Hematopoietic multipotent progenitor cell treated with erythropoietin and hydrocortisone succinate and interleukin-3 and kit ligand, for 17 days (in vitro differentiated cells): ENCODE results near the gene BBS9.
"Not testable (repeated sequence)": the region's sequence is repeated elsewhere in the genome, so short reads cannot be mapped to it uniquely, and the experiment has no call there.

Experiments used
- DNase-seq: peaks from one replicate; pipeline ENCODE4 v3.0.0-alpha.2; 2015; ENCODE audit warnings: low spot score

Gene BBS9

DNA sequence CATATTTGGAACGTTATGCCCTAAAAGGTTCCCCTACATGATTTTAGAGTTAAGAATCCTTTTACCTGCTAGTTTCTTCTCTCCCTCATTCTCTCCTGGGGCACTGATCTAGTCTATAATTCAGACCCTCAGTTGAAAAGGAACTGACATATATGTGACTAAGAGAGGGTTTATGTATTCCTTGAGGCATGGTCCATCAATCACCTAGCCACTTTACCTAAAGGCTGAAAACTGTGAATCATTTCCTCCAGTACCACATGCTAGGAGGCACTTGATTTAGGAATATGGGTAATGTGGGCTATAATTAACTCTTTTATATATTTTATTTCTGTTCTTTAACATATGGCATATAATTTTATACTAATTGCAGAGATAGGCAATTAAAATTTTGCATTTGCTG lies 303.5 kb downstream of the BBS9 start:
- DNase-seq, result no peak

DNA sequence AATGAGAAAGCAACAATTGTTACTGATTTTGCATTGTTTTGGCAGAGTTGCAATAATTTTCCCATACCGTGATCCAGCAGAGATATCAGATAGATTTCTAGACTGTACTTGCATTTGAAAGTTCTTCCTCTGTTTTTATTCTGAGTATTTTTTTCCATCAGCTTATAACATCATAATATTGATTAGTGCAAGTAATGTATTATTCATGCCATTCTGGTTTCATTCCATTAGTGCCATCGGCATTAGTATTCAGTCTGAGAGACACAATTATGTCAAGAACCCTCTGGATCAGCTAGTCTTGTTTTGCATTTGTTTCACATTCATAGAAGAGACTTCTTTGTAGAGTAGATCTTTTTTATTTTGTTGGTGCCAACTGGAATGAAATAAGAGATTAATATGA lies 304.0 kb downstream of the BBS9 start:
- no peak for DNase-seq

DNA sequence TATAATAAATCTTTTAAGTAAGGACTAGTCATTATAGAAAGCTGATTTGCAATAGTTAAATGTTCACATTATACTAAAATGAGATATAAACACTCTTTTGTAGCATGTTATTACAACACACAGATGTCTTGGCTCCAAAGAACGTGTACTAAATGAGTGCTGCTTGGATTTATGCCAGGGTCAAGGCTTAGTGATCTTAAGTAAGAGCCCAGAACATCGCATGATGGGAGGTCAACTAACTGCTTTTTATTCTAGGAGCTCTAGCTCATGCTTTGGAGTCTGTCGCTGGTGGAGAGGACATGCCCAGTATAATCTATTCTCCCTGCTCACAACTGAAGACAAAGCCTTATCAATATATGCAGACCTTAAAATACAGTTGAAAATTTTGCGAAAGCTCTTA lies 315.1 kb downstream of the BBS9 start:
- DNase-seq, result no peak

DNA sequence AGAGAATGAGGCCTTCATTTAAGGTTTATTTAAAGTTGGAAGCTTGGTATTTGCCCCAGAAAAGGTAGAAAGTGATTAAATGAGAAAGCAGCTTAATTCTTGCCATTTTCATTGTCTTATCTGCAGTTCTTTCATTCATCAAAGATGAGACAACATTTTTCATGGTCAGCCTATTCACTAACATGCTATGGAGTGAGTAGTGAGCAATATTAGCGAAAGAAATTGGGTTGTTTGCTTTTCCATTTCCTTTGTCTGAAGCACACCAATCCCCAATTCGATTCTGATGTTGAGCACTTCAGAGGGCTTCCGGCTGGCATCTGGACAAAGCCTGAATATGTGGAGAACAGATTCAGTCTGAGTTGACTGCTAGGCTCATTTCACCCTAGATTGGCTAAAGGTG lies 317.2 kb downstream of the BBS9 start:
- DNase-seq, result no peak

DNA sequence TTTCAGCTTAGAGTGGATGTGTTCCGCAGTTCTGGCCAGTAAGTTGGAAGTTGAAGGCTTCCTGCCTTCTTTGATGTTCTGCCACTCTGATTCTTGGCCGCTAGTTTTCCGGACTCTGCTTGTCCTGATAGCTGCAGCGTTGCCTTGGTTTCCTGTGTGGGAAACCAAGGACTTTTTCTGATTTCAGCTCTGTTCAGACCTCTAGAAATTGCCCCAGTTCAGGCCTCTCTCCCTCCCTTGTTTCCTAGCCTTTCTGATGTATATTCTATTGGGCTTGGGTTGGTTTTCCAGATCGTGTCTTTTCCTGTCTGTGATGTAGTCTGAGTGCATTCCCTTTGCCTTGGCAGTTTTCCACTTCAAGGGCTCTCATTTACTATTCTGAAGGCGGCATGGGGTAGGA lies 318.7 kb downstream of the BBS9 start:
- DNase-seq, result no peak

DNA sequence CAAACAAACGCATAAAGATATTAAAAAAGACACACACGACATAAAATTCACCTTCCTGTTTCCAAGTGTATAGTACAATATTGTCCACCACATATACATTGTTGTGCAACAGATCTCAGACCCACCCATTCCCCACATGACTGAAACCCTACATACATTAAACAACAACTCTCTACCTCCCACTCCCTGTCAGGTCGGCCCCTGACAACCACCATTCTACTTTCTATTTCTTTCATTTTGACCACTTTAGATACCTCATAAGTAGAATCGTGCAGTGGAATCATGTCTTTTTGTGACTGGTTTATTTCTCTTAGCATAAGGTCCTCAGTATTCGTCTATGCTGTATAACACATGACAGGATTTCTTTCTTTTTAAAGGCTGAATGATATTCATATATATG lies 320.5 kb downstream of the BBS9 start:
- DNase-seq, result no peak

DNA sequence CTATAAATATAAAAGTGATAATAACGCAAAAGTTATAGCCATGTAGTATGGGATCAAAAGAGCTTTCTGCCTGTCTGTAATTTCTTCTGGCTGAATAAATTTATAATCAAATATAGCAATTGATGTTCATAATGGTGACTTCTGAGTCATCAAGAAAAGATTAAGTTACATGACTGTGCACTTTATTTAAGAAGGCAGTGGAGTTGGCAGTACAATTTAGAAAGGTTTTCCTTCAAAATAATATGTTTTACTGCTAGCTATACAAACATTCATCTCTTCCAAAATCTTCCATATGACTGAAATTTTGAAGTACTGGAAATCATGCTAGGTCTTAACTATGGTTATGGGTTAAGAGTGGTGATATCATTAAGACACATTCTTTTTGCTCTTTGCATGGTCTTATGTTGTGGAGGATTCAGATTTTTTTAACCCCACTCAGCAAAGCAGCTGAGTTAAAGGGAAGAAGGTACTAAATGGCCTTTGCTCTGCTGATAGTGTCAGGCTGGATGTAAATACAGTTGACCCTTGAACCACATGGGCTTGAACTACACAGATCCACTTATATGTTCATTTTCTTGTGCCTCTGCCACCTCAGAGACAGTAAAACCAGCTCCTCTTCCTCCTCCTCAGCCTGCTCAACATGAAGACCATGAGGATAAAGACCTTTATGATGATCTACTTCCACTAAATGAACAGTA lies 323.6 kb downstream of the BBS9 start:
- no peak for DNase-seq

DNA sequence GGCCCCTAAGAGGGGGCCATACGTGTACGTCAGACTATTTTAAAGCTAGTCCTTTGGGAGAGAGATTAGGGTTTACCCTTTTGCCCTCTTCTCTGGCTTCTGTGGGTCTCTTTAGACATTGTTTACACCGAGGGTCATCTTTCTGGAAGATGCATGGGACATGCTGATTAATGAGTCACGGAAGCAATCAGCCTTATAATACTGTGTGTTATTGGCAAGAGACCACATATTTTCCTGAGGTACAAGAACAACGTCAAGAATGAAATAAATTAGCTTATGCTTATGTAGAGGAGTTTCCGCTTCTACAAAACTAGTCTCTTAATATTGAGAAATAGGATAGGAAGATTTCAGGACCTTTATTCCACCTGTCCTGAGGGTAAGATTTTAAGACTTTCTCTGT lies 327.7 kb downstream of the BBS9 start:
- no peak for DNase-seq

DNA sequence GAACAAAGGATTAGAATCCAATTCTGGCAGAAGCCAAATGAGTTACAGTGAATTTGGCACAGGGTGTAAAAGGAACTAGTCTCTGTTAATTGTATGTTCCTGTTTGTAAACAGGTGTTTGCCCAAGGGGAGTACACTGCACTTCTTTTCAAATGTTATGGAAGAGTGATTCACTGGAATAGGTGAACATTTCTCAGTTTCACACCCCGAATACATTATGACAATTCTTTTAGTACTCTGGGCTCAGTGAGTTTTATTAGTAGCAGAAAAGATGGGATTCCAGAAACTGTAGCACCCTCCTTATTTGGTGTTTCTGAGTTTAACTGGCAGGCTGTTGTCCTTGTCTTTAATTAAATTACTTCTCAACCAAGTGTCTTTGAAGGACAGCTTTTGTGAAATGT lies 329.2 kb downstream of the BBS9 start:
- DNase-seq, result no peak

DNA sequence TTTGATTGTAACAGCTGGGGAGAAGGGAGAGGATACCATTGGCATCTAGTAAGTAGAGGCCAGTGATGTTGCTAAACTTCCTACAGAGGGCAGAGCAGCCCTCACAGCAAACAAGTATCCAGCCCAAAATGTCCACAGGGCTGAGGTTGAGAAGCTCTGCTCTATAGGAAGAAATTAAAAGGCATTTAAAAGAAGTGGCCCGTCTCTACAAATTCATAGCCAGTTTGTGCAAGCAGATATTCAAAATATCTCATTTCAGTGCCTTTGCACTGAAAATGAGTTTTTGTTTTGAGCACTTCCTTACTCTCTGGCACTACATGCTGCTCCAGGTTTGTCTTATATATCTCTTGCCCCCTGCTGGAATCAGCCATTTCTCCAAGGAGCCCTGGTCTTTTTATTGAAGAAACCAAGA lies 330.0 kb downstream of the BBS9 start:
- no peak for DNase-seq

DNA sequence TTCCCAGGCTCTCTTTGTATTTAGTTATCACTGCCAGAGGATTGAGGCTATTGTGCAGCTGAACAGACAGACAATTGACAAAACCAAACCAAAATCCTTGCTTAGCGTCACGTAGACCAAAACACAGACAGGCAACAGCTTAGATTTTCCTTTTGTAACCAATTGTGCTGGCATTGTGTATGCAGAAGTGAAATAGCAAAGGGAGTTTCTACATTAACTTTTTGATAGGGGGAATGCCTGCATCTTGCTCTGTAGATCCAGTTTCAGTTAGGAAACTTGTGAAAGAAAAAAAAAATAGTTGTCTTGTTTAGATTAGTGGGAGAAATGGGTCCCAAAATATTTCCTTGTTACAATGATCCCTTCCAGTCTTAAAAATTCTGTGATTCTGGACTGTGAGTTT lies 333.8 kb downstream of the BBS9 start:
- DNase-seq, result no peak

DNA sequence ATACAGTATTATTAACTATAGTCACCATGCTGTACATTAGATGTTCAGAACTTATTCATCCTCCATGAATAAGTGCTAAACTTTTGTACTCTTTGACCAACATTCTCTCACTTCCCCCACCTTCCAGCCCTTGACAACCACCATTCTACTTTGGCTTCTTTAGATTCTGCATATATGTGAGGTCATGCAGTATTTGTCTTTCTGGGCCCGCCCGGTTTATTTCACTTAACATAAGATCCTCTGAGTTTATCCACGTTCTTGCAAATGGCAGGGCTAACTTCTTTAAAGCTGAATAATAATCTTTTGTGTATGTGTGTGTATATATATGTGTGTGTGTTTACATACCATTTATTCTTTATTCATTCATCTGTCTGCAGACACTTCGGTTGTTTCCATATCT lies 336.8 kb downstream of the BBS9 start:
- DNase-seq, result no peak

DNA sequence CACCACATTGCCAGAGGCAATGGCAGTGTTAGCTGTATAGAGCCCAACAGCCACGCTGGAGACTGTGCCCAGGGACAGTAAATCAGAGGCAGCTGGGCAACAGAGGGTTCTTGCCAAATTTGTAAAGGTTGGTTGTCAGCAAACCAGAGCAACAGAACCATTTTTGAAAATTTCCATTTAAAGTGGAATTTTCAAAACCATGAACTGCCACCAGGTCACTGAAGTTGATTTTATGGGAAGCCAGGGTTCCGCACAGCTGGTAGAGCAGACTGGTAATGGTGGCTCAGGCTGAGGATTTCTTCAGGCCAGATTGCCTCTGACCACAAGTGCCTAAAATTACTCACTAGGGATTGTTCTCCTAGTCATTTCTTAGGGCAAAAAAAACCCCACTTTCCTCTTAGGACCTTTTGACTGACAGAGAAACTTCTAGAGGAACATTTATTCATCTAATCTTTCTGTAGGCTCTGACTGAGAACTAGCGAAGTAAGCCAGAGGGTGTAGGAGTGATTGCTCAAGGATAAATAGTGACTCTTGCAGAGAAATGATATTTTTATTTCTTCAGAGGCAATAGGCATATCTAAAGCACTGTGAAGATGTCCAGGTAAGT lies 342.4 kb downstream of the BBS9 start:
- no peak for DNase-seq

DNA sequence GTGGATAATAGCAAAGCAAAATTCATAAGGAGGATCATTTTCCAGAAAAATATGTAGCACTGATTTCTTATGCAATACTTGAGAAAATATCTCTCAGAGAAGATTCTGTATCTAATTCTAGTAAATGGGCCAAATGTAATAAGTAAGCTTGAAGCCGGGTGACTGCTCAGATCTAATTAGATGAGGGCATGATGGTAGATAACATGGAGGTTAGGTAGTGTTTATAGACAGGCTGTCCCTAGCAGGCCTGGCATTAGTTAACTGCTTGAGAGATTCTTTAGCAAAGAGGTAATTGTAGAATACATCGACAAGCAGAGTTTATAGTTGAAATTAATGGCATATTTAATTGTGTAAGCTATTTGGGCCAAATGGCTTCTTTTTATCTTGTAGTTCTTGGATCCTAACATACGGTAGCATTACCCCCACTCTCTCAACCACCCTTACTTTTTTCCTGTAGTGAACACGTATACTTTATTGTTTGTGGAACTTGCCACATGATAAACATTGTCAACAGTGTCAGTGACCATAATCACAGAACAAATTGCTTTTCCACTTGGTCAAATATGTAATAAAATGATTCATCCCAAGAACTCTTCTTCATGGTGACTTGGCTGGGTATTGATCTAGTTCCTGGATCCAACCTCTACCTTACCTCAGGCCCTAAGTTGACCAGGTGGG lies 343.1 kb downstream of the BBS9 start:
- no peak for DNase-seq

DNA sequence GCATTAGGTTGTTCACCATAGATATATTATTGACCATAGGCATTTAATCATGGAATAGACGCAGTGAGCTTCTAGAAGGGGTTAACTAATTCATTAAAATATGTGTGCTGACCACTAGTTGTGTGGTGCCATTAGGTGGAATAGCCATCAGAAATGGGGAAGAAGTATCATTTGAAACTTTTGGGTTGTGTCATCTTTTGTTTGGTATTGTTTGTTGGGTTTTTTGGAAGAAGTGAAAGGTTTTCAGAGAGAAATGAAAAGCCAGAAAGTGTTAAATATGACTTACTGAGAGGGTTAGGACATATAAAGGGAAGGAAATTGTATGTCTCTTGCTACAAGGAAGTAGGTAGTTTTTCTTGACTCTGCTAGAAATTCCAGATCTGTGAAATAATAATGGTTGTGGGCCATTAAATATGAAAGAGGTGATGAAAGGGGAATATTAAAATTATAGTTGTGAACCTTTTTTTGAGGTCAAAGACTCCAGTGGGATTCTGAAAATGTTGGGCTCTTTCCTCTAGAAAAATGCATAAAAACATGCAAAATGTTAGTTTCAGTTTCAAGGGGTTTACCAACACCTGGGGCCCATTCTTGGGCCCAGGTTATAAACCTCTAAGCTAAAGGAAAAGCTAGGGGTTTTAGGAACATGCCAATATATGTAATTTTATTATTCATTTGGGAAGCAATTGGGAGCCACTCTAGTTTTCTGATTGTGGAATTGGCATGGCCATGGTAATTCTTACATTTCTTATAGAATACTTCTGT lies 348.5 kb downstream of the BBS9 start:
- DNase-seq, result no peak

DNA sequence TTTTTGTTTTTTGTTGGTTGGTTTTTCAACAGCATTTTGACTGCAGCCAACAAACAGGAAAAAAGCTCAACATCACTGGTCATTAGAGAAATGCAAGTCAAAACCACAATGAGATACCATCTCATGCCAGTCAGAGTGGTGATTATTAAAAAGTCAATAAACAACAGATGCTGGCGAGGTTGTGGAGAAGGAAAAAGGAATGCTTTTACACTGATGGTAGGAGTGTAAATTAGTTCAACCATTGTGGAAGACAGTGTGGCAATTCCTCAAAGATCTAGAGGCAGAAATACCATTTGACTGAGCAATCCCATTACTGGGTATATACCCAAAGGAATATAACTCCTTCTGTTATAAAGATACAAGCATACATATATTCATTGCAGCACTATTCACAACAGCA lies 355.1 kb downstream of the BBS9 start:
- DNase-seq, result not testable (repeated sequence)

DNA sequence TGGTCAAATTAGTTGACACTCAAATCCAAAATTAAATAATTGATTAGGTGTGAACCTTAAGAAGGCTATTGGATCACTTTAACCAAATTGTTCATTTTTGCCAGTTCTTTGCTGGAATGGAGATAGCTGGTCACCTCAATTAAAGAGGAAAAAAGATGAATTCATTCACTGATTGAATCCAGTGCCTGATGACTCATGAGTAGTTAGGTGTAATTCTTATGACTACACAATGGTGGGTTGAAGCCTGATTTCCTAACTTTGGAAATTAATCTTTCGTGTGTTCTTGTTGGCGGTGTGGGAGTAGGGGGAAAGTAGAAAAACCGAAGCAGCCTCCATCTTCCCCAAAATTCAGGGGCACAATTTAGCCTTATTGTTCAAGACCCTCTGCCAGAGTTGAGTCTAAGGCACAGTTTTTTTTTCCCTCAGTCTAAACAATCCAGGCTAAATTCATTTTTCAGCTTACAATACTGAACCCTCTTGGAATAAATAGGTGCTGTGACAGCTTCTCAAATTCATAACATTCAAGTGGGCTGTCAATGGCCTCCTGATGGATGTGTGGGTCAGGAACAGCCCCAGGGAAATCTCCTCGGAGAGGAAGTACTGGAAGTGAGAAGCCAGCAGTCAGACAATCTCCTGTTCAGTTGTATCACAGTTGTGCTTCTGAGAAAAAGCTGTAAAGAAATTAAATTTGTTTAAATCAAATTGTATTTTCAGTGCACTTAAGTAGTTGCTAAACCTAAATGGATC lies 356.6 kb downstream of the BBS9 start:
- no peak for DNase-seq

DNA sequence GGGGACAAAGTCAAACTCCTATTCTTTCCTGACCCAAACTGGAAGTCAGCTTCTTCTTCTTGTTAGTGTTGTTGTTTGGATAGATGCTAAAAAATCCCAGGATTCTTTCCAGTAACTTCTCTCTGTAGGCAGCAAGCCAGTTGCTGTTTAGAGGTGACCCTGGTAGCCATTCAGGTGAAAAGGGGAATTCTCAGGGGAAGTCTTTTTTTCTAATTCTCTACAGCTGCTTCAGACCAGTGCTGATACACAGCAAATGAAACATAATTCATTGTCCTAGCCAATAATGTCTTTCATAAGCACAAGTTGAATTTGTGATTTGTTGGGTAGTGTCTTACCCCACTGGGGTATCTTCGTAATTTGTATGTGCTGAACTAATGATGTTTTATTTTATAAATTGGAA lies 357.3 kb downstream of the BBS9 start:
- no peak for DNase-seq

DNA sequence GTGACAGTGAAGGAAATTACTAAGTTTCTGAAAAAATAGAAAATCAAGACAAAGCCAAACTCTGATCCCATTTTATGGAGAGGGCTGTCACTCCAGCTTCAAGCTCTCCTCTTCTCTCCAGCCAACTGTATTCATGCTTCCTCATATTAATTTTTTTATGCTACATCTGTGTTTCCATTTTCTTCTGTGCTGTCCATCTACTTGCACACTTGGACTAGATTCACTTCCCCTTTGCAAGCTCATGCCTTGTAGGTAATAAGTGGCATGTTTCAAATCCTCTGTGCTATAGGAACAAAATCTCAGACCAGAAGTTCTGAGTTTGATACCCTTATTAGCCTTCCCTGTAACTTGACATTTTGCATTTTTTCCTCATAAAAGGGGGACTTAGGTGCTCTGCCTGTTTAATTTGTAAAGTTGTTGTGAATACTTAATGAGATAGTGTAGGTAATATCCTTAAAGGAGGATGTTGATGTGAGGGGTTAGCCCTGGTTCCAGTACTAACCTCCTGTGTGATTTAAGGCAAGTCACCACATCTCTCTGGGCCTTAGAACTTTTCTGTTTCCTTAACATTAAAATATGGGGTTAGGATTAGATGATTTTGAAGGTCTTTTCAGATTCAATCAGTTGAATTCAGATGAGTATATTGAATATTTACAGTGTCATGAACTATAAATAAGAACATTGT lies 358.8 kb downstream of the BBS9 start:
- no peak for DNase-seq

DNA sequence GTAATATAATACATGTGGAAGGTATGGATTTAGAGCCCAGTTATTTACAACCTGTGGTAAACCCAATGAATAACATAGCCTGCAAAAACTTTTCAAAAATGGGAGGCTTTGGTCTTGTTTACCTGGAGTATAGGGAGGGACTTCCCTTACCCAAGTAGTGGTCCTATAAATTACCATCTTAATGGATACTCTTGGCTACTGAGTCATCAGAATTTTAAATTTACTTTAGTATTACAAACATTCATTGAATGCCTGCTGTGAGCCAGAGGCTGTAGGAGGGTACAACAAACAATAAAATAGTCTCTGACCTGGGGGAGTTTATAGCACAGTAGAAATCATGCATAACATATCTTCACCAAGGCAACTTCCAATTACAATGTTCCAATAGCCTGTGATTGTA lies 365.1 kb downstream of the BBS9 start:
- DNase-seq, result no peak

DNA sequence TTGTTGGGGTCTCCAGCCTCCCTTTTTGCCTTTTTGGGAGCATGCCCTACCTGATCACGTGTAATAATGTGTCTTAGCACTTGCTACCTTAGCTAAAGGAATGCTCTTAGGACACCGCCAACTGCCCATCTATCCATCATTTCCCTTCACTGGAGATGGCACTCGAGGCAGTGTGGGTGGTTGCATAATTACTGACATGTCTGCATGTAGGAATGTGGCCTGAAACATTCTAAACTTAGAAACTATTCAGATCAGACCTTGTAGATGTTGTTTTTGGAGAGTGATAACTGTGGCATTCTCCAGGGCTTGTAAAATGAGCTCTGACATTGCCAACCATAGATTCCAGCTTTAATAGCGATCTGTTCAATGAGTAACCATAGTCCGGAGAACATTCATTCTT lies 365.8 kb downstream of the BBS9 start:
- no peak for DNase-seq

DNA sequence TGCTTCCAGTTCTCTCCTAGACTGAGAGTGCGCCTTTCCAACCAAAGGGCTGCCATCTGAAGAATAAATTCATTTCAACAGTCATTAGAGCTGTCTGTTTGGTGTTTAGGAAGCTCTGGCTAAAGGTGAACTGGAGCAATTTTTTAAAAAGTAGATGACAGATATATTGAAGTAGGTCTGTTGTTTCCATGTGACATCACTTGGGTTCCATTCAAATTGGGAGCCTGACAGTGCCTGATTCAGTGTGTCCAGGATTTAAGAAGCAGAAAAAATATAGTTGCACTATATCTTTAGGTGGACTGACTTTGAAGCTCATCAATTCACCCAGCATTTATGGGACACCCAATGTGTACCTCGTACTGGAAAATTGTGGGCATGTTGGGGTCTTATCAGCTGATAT lies 367.7 kb downstream of the BBS9 start:
- DNase-seq, result no peak
